DMS153 treated with DMSO at 0.1 percent for 48 hours (cell line): ENCODE measurements around the gene PSG5.
"Not testable (repeated sequence)": the region's sequence is repeated elsewhere in the genome, so short reads cannot be mapped to it uniquely, and the experiment has no call there.

Experiments used
- DNase-seq: peaks from one replicate; lab custom pipeline; 2025; ENCODE audit not compliant: unreplicated experiment; lab: John Stamatoyannopoulos, UW

Gene PSG5

DNA sequence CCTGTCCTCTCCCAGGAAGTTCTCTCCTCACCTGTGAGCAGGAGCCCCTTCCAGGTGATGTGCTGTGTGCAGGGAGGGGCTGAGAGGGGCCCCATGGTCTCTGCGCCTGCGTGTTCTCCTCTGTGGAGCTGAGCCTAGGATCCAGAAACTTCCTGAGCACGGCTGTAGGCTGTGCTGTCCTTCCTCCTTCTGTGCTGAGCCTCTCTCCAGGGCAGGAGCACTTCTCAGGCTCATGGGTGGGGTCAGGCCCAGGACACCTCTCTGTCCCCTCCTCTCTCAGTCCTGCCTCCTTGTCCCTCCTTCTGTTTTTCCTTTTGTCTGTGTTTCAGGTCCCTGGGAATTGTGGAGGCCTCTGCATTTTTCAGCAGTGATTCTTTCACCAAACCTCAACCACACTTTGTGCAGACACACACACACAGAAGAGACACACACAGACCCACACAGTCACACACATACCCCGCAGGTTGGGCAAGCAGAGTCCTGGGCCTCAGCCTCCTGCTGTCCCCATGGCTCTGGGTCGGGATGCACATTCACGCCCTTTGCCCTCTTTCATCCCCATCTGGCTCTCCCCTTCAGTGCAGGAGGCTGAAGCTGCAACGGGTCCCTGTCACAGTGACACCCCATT lies at the start of gene PSG5:
TSS of gene PSG5 (minus strand) at position 226 of the 625 bp plus-strand sequence. CDS start at position 95, 131 bp downstream.
- not testable (repeated sequence) for DNase-seq

DNA sequence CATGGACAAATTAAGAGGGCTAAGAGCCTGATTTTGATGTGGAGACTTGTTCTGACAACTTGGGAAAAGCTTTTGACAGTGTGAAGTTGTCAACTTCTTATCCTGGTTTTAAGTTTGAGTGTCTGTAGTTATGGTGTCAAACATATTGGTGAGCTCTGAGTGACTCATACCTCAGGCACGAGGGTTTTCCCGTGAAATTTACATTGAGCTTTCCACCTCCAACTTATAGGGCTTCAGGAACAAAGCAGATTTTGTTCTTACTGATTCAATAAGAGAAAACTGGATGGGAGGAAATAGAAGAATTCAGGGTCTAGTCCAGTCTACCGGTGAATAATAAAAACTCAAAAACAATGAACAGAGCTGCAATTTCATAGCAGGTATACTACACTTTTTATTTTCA lies 49.4 kb upstream of the PSG5 start:
- not testable (repeated sequence) for DNase-seq

DNA sequence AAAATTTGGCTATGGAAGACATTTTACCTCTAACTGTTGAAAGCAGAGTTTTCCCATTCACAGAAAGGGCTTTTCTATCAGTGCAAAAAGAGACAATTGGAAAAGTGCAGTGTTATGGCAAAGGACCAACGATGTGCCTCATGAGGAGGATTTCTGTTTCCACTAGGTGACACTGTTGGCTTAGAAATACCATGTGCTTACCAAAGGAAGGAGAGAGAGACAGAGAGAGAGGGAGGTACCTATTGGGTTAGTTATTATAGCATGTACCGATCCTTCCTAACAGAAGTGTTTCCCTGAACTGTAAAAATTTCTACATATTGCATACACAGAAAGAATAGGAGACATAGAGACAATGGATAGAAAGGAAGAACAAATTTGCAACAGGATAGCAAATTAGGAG lies 43.0 kb upstream of the PSG5 start:
- DNase-seq, result no peak

DNA sequence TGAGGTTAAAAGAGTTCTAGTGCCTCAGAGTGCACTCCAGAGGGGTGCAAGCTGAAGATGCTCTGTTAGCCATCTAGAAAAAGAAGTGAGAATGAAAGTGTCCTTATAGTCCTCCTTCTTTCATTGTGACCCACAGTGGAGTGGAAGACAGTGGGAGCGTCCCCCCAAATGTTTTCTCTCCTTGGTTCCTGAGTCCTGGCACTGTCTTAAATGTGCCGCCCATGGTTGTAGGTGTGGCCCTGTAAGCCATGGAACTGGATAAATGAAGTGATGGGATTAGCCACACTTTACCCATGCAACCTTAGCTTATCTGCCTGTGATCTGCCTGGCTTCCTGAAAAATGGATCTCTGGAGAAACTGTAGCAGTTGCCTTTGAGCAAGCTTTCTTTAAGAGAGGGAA lies 42.4 kb upstream of the PSG5 start:
- DNase-seq, result not testable (repeated sequence)

DNA sequence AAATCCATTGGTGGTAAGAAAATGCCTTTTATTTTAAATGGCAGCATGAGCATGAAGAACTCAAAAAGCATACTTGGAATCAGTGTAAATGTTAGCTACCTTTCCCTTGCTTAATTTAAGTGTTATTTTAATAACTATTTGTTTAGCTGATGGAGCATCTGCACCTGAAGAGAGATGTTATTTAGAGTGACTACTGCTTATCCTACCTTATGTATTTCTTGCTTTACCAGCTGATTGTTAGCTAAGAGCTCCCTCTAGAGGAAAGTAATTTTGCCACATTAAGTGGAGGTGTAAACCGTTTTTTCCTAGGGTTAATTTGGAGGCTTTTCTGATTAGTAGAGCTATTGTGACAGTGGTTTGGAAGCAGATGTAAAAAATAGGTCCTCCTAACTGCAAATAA lies 40.6 kb upstream of the PSG5 start:
- not testable (repeated sequence) for DNase-seq

DNA sequence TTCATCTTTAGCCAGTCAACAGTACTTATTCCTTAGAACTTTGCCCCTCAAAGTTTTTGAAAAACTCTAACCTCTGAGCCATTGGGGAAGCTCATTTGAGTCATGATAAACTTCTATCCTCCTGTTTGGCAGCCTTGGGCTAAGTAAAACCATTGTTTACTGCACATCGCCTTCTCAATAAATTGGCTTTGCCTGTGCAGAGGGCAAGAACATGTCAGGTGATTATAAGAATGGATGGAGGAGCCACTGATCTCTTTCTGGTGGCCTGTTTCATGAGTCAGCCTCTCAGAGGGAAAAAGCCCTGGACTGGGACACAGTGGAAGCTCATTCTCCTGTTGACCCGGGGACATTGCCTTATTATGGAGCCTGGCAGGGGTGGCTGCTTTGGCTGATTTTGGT lies 38.5 kb upstream of the PSG5 start:
- DNase-seq, result no peak

DNA sequence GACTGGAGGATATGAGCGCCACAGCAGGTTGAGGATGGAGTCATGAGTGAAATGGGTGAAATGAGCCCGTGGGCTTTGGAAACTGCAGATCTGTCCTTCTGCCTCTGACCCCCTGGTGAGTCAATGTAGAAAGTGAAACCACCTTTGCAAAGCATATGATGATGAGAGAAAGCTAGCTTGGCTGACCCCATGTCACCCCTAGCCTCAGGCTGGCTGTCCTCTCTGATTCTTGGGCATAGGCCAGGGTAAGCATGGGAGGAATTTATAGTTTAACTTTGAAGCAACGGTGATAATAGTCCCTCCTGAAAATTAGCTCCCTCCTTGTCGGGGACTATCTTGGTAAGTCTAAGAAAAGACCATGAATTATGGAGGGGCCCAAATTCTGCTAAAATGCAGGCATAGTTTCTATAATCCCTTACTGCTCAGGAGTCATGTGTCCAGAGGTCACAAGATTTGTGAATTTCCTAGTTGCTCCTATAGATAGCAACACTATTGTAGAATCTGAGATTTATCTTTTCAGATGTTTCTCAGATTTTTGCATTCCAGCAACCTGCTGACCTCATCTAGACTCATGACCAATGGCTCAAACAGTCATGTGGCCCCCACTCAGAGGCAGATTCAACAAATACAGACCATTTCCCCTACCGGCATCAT lies 38.0 kb upstream of the PSG5 start:
- DNase-seq, result not testable (repeated sequence)

DNA sequence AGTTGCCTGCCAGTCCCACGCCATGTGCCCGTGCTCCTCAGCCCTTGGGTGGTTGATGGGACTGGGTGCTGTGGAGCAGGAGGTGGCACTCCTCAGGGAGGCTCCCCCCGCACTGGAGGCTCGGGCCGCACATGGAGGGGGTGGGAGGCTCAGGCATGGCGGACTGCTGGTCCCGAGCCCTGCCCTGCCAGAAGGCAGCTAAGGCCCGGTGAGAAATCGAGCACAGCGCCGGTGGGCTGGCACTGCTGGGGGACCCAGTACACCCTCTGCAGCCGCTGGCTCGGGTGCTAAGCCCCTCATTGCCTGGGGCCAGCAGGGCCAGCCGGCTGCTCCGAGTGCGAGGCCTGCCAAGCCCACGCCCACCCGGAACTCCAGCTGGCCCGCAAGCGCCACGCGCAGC lies 35.6 kb upstream of the PSG5 start:
- DNase-seq, result not testable (repeated sequence)

DNA sequence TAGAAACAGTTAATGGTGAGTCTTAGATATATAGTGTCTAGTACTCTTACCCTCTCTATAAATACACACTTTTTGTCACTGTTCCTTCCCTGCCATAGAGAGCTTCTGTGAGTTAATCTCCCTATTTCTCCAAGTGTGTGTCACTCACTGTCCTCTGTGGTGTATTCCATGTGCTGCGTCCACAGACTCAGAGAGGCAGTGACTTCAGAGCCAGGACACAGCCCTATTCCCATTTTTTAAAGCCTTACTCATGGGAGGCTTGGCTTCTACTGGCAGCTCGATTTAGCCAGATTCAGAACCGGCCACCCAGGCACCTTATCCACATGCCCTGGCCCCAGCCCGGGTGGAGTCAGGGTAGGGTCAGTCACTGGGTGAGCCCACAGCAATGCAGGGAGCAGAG lies 32.8 kb upstream of the PSG5 start:
- DNase-seq, result not testable (repeated sequence)

DNA sequence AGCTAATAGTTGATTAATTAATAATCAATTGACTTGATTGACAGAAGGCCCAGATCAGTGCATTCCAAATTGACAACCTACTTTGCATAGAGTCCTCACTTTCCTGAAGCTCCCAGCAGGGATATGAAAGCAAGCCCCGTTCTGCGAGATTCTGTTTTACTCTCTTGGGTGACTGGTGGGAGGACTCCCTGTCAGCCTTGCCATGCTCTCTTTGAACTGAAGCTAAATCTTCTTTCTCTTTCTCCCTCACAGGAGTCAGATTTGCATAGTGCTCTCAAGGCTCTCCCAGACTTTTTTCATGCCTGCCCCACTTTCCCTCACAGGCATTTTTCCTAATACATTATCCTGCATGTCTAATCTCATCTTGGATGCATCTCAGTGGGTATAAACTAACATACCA lies 29.5 kb upstream of the PSG5 start:
- not testable (repeated sequence) for DNase-seq

DNA sequence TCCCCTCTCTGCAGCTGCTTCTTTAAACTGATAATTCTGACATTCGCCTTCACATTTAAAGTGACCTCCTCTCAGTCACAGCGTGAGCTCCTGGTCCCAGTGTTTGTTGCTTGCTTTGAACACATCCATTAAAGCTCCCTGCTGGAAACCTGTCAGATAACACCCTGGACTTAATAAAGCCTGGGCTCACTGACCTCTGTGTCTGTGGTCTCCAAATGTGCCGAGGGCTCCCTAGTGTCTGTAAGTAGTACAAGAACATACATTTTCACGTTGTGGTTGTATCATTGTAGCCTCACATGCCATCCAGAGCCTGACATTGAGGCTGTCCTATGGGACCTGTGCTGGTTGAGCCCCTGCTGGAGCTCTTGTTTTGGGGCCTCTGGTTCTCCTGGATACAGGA lies 21.7 kb upstream of the PSG5 start:
- no peak for DNase-seq

DNA sequence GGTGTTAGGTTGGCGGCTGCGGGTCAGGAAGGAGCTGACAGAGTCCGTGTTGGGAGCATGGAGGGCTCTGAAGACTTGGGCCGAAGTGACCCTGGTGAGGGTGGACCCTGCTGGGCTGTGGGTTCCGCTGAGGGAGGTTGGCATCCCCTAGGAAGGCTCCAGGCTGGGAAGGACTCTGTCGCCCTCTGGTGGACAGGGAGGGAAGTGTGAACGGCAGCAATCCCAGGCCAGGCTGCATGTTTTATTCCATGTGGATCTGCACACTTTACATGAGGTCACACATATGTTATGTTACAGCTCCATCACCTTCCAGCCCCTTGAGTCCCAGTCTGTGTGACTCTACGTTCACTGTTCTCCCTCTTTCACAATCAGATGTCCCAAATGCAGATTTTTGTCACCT lies 20.8 kb upstream of the PSG5 start:
- DNase-seq, result not testable (repeated sequence)

DNA sequence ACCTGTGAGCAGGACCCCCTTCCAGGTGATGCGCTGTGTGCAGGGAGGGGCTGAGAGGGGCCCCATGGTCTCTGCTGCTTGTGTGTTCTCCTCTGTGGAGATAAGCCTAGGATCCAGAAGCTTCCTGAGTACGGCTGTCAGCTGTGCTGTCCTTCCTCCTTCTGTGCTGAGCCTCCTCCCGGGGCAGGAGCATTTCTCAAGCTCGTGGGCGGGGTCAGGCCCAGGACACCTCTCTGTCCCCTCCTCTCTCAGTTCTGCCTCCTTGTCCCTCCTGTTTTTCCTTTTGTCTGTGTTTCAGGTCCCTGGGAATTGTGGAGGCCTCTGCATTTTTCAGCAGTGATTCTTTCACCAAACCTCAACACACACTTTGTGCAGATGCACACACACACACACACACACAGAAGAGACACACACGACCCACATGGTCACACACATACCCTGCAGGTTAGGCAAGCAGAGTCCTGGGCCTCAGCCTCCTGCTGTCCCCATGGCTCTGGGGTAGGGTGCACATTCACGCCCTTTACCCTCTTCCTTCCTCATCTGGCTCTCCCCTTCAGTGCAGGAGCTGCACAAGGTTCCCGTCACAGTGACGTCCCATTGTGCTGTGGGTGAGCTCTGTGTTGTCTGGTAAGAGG lies 19.3 kb upstream of the PSG5 start, which contains the start of gene PSG4:
TSS of gene PSG4 (minus strand) at position 168 of the 635 bp plus-strand sequence. CDS start at position 66, 102 bp downstream.
- not testable (repeated sequence) for DNase-seq

DNA sequence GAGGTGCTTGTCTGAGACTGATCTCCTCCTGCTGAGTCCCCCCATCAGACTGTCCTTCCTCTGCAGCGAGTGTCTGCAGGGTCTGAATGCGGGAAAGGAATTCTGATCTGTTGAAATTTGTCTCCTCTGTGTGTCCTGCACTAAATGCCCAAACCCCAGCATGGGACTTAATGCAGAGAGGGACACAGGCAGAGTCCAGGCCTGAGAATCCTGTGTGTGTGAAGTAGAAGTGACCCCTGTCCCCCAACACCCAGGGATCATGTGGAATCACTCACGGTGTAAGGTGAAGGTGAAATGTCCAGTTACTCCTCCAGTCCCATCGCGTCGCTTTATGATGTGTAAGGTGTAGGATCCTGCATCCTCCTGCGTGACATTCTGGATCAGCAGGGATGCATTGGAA lies 17.3 kb upstream of the PSG5 start:
- not testable (repeated sequence) for DNase-seq

DNA sequence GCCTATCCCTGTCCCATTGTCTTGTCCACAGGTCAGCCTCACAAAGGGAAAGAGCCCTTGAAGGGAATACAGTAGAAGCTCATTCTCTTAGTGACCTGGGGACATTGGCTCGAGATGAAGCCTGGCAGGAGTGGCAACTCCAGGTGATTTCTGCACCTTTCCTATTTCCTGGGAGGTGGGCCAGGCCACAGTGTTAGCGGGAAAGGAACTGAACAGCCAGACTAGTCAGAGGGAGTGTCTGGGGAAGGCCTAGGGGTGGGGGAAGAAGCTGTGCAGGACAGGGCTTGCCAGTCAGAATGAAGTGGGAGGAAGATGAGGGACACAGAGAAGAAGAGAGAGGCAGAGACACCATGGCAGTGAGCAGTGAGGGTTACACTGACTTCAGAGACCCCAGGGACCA lies 15.6 kb upstream of the PSG5 start:
- not testable (repeated sequence) for DNase-seq

DNA sequence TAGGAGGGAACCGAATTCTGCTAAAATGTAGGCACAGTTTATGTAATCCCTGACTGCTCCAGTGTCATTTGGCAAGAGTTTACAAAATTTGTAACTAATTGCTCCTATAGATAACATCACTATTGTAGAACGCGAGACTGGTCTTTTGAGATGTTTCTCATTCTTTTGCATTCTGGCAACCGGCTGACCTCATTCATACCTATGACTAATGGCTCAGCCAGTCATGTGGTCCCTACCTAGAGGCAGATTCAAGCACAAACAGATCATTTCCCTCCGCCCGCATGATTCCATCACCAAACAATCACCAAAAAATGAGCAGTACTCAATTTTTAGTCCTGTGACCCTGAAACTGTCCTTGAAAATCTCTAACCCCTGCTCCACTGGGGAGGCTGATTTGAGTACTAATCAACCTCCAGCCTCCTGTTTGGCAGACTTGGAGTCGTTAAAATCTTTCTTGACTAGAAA lies 15.0 kb upstream of the PSG5 start:
- DNase-seq, result not testable (repeated sequence)

DNA sequence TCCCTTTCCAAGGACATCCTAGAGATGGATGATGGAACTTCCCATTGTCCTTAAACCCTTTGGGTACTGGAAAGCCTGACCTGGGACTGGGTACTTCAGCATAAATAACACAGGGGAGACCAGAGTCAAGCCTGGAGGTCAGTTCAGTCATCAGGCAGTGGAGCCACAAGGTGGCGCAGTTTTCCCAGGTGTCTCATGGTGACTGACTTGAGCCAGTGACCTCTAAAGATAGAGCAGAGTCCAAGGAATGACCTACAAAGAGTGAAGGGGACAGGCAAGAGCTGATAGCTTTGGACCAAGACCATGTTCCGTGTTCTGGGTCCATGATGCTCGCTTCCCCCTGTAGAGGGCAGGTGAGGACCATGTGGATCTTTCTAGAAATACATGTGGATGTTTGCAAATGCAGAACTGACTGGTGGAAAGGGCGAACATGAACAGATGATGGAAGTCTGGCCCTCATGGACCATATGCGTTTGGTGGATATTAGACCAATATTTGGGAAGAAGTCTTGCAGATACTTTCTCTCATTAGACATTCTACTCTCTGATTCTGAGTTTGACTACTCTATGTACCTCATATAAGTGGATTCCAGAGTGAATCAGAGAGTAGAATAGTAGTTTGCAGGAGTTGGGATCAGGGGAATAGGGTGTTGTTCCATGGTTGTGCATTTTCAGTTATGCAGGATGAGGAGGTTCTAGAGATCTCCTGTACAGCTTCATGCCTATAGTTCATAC lies 12.5 kb upstream of the PSG5 start:
- DNase-seq, result not testable (repeated sequence)

DNA sequence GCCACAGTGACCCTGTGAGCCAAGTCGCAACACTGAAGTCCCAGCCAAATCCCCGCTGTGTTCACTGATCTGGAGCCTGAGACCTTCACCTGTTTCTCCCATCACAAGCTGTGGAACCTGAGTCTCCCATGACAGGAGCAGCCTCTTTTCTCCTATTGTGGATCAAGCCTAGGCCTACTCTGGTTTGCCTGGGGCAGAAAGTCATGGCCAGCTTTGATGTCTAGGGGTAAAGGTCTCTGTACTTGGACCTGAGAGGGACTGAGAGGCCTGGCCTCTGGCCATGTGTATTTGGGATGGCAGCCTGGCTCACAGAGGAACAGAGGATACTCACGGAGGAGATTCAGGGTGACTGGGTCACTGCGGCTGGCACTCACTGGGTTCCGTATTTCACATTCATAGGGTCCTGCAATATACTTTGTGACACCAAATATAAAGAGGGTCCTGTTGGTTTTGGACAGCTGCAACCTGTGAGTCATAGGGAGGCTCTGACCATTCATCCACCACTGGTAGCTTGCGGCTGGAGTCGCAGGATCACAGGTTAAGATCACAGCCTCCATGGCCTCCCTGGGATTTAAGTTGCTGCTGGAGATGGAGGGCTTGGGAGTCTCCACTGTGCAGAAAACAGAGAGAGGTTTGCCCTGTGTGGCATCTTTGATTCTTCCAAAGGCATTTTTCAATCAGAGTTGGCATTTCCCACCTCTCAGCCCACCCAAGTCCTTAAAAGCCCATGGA lies 11.5 kb upstream of the PSG5 start:
- not testable (repeated sequence) for DNase-seq

DNA sequence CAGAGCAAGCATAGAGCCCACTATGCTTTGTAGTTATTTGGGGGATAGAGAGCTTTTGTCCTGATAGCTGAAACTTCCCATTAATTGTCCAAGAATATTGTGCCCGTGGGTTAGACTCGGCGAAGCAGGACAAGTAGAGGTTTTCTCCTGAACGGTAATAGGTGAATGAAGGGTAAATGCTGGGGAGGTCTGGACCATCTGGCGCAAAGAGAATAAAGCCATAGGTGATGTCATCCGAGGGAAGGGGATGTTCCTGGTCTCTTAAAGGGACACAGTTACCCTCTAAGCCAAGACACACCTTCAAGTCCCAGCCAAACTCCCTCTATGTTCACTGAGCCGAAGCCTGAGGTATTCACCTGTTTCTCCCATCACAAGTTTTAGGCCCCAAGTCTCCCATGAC lies 8.1 kb upstream of the PSG5 start:
- DNase-seq, result not testable (repeated sequence)

DNA sequence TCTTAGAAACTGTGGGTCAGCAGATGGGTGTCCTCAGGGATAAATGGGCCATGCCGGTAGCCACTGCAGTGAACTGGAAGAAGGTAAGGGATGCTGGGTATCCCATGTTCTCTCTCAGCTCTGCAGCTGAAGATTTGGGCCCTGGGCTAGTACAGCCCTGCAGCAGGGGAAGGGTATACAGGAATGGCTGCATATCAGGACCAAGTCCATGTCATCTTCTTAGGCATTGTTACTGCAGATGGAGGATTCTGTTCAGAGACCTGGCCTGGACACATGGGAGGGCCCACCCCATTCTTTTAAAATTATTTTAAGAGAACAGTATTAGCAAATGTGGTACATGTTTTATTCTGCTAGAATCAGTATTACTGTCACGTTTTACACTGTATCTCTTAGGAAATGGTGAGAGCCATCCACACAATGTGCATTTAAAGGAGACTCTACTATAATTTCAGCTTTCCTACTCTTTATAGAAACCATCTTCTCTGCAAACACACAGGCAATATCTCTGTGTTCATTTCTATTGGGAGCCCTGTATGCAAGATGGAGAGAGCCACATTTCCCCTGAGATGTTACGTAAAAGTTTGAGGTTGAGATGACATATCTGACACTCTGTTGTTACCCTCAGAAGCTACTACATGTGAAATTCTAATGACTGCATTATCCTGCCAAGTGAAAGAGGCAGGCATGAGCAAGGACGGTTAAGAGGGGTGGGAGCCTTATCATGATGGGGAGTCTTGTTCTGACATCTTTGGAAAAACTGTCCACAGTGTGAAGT lies 6.2 kb upstream of the PSG5 start:
- not testable (repeated sequence) for DNase-seq
